22Rv1 (cell line): Measurements from ENCODE around the gene C7.
"Not testable (repeated sequence)": the region's sequence is repeated elsewhere in the genome, so short reads cannot be mapped to it uniquely, and the experiment has no call there.

Source experiments
- ZFX ChIP-seq: fragments of 450-650 bp; IDR thresholded peaks from 2 replicates; pipeline ENCODE4 v1.6.1; 2017; ENCODE audit warnings: antibody characterized with exemption, borderline replicate concordance
- TF ChIP-seq, protein P1 (sequence below): fragments of 450-650 bp; IDR thresholded peaks from 2 replicates; pipeline ENCODE4 v1.5.1; 2017; ENCODE audit warnings: mild to moderate bottlenecking

DNA sequence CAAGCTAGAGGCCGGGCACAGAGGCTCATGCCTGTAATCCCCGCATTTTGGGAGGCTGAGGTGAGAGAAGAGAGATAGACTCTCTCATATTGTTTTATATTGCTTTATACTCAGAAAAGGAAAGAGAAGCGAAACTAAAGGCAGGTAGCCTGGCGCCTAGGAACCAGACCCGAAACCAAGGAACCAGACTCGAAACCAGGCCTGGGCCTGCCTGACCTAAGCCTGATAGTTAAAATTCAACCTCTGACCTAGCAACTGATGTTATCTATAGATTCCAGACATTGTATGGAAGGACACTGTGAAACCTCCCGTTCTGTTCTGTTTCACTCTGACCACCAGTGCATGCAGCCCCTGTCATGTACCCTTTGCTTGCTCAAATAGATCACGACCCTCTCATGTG lies 37.0 kb upstream of the C7 start:
- TF ChIP-seq, protein P1, sequence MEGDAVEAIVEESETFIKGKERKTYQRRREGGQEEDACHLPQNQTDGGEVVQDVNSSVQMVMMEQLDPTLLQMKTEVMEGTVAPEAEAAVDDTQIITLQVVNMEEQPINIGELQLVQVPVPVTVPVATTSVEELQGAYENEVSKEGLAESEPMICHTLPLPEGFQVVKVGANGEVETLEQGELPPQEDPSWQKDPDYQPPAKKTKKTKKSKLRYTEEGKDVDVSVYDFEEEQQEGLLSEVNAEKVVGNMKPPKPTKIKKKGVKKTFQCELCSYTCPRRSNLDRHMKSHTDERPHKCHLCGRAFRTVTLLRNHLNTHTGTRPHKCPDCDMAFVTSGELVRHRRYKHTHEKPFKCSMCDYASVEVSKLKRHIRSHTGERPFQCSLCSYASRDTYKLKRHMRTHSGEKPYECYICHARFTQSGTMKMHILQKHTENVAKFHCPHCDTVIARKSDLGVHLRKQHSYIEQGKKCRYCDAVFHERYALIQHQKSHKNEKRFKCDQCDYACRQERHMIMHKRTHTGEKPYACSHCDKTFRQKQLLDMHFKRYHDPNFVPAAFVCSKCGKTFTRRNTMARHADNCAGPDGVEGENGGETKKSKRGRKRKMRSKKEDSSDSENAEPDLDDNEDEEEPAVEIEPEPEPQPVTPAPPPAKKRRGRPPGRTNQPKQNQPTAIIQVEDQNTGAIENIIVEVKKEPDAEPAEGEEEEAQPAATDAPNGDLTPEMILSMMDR: not testable (repeated sequence)
- not testable (repeated sequence) for TF ChIP-seq ZFX
